BLaER1 (cell line): ENCODE measurements around the gene MB.
"Not testable (repeated sequence)": the region's sequence is repeated elsewhere in the genome, so short reads cannot be mapped to it uniquely, and the experiment has no call there.

ENCODE experiments used
- H3K27ac ChIP-seq: shearing (Covaris generic); formaldehyde crosslinking; 2 replicates; pipeline ENCODE4 v1.8.1; 2022
- H3K27me3 ChIP-seq: shearing (Covaris generic); formaldehyde crosslinking; 2 replicates; pipeline ENCODE4 v1.8.1; 2022
- H3K36me3 ChIP-seq: shearing (Covaris generic); formaldehyde crosslinking; 2 replicates; pipeline ENCODE4 v1.8.1; 2022
- H3K4me1 ChIP-seq: shearing (Covaris generic); formaldehyde crosslinking; 2 replicates; pipeline ENCODE4 v1.8.1; 2022
- H3K4me2 ChIP-seq: shearing (Covaris generic); formaldehyde crosslinking; 2 replicates; pipeline ENCODE4 v1.8.1; 2022
- H3K4me3 ChIP-seq: shearing (Covaris generic); formaldehyde crosslinking; 2 replicates; pipeline ENCODE4 v1.8.1; 2022
- H3K9ac ChIP-seq: shearing (Covaris generic); formaldehyde crosslinking; 2 replicates; pipeline ENCODE4 v1.8.1; 2022
- H3K9me3 ChIP-seq: shearing (Covaris generic); formaldehyde crosslinking; 2 replicates; pipeline ENCODE4 v1.8.1; 2022
- H4K20me1 ChIP-seq: shearing (Covaris generic); formaldehyde crosslinking; 2 replicates; pipeline ENCODE4 v1.8.1; 2022
- Cebpa-rat ChIP-seq: shearing (Covaris generic); IDR thresholded peaks from 2 replicates; pipeline ENCODE4 v1.8.1; 2022

MB gene

GRCh38 chr22:35617137-35617755 is at the start of gene MB:
MB (minus strand) TSS chr22:35617329; CDS start chr22:35617257, 72 bp downstream.
- no peak for TF ChIP-seq Cebpa-rat
- Histone ChIP-seq H3K36me3 (no peaks in the 10 kb centered on the region), H3K4me3 (no peak within 1 kb of the TSS), H3K9me3 (no peaks in the 10 kb centered on the region), H3K27me3 (no peaks in the 10 kb centered on the region), H3K4me1 (peaks cover 40% of the 10 kb centered on the region), H4K20me1 (no peaks in the 10 kb centered on the region), H3K4me2 (peak within 1 kb of the TSS; percentile 80), H3K9ac (no peak within 1 kb of the TSS), H3K27ac (no peak within 1 kb of the TSS)

GRCh38 chr22:35666699-35667098 is 49.6 kb upstream of the MB start:
- not testable (repeated sequence) for H3K27me3 ChIP-seq, H3K27ac ChIP-seq, H3K9ac ChIP-seq, H4K20me1 ChIP-seq, H3K4me2 ChIP-seq, H3K4me3 ChIP-seq
- Histone ChIP-seq H3K36me3 (peaks cover 40% of the 10 kb centered on the region), H3K9me3 (peaks cover 40% of the 10 kb centered on the region), H3K4me1 (peaks cover 18% of the 10 kb centered on the region)

GRCh38 chr22:35664955-35665587 is 47.9 kb upstream of the MB start:
- TF ChIP-seq Cebpa-rat, result no peak
- H3K27me3 ChIP-seq, result no peaks in the 10 kb centered on the region
- H3K36me3 ChIP-seq, result peaks cover 49% of the 10 kb centered on the region
- no peak overlapping the region for H3K4me2 ChIP-seq
- H4K20me1 ChIP-seq, result no peaks in the 10 kb centered on the region
- H3K9ac ChIP-seq, result no peak overlapping the region
- peaks cover 33% of the 10 kb centered on the region for H3K4me1 ChIP-seq
- peaks cover 40% of the 10 kb centered on the region for H3K9me3 ChIP-seq
- no peak overlapping the region for H3K27ac ChIP-seq
- no peak overlapping the region for H3K4me3 ChIP-seq

GRCh38 chr22:35663371-35663770 is 46.2 kb upstream of the MB start:
- Histone ChIP-seq H3K4me1 (peaks cover 35% of the 10 kb centered on the region), H3K36me3 (peaks cover 66% of the 10 kb centered on the region), H3K27ac (0 out of 2 replicates have a peak overlapping the region, but pooled peaks have one; percentile 1), H3K4me3 (no peak overlapping the region), H3K9ac (no peak overlapping the region), H4K20me1 (no peaks in the 10 kb centered on the region), H3K27me3 (no peaks in the 10 kb centered on the region), H3K4me2 (peak overlapping the region; percentile 56), H3K9me3 (peaks cover 51% of the 10 kb centered on the region)
- TF ChIP-seq Cebpa-rat, result no peak

- H3K4me2 ChIP-seq, result peak overlapping the region; percentile 56
- no peak overlapping the region for H3K9ac ChIP-seq
- H3K27me3 ChIP-seq, result no peaks in the 10 kb centered on the region
- 0 out of 2 replicates have a peak overlapping the region, but pooled peaks have one; percentile 1 for H3K27ac ChIP-seq
- H4K20me1 ChIP-seq, result no peaks in the 10 kb centered on the region
- TF ChIP-seq Cebpa-rat, result no peak
- peaks cover 35% of the 10 kb centered on the region for H3K4me1 ChIP-seq
- peaks cover 46% of the 10 kb centered on the region for H3K9me3 ChIP-seq
- H3K4me3 ChIP-seq, result no peak overlapping the region
- H3K36me3 ChIP-seq, result peaks cover 70% of the 10 kb centered on the region
These were observed 45.8 kb upstream of the MB start for GRCh38 chr22:35662914-35663313.

GRCh38 chr22:35661464-35661863 is 44.3 kb upstream of the MB start:
- Histone ChIP-seq H4K20me1 (no peaks in the 10 kb centered on the region), H3K9ac (no peak overlapping the region), H3K4me1 (peaks cover 35% of the 10 kb centered on the region), H3K27me3 (no peaks in the 10 kb centered on the region), H3K4me3 (no peak overlapping the region), H3K36me3 (peaks cover 70% of the 10 kb centered on the region), H3K27ac (0 out of 2 replicates have a peak overlapping the region, but pooled peaks have one; percentile 73), H3K4me2 (peak overlapping the region; percentile 74), H3K9me3 (peaks cover 31% of the 10 kb centered on the region)
- no peak for TF ChIP-seq Cebpa-rat

- H3K9me3 ChIP-seq, result peaks cover 27% of the 10 kb centered on the region
- peak overlapping the region; percentile 48; the same call in 1 of the 2 replicates for H3K9ac ChIP-seq
- peak overlapping the region; percentile 74 for H3K4me2 ChIP-seq
- peaks cover 35% of the 10 kb centered on the region for H3K4me1 ChIP-seq
- peaks cover 70% of the 10 kb centered on the region for H3K36me3 ChIP-seq
- H4K20me1 ChIP-seq, result no peaks in the 10 kb centered on the region
- H3K4me3 ChIP-seq, result no peak overlapping the region
- H3K27ac ChIP-seq, result peak overlapping the region; percentile 73
- TF ChIP-seq Cebpa-rat, result no peak
- H3K27me3 ChIP-seq, result no peaks in the 10 kb centered on the region
These were observed 43.4 kb upstream of the MB start for GRCh38 chr22:35660291-35661127.

- H4K20me1 ChIP-seq, result no peaks in the 10 kb centered on the region
- peaks cover 61% of the 10 kb centered on the region for H3K36me3 ChIP-seq
- peaks cover 25% of the 10 kb centered on the region for H3K4me1 ChIP-seq
- no peak overlapping the region for H3K27ac ChIP-seq
- no peaks in the 10 kb centered on the region for H3K27me3 ChIP-seq
- no peak overlapping the region for H3K9ac ChIP-seq
- H3K9me3 ChIP-seq, result peaks cover 14% of the 10 kb centered on the region
- no peak for TF ChIP-seq Cebpa-rat
- H3K4me2 ChIP-seq, result no peak overlapping the region
- no peak overlapping the region for H3K4me3 ChIP-seq
These were observed 40.6 kb upstream of the MB start for GRCh38 chr22:35657571-35658312.

GRCh38 chr22:35656284-35656752 is 39.2 kb upstream of the MB start:
- H3K27ac ChIP-seq, result no peak overlapping the region
- no peaks in the 10 kb centered on the region for H3K27me3 ChIP-seq

More at GRCh38 chr22:35656284-35656752, 39.2 kb upstream of the MB start:
- Histone ChIP-seq H3K4me3 (no peak overlapping the region), H3K36me3 (peaks cover 46% of the 10 kb centered on the region), H3K9me3 (peaks cover 16% of the 10 kb centered on the region), H3K4me1 (peaks cover 15% of the 10 kb centered on the region), H4K20me1 (no peaks in the 10 kb centered on the region), H3K4me2 (no peak overlapping the region), H3K9ac (no peak overlapping the region)
- no peak for TF ChIP-seq Cebpa-rat
